Heart left ventricle (tissue), 16 donors: Measurements from ENCODE around the gene ACAP3. TPM values are rescaled to one million over a fixed set of nuclear protein-coding genes. Genes with fewer than 3 reads are reported as not detected.

Experiments used
- ATAC-seq, 4 donors: fragments of 200-7000 bp; cut with Tn5 transposase; one replicate each; pipeline ENCODE4 v1.9.1; 2020 to 2022; ENCODE audit warnings: moderate library complexity in 4 of 4, mild to moderate bottlenecking in 3 of 4, moderate number of reproducible peaks in 1 of 4
- DNase-seq, 5 donors: peaks; one replicate each; pipeline ENCODE4 v3.0.0-alpha.2; 2020
- H3K27ac ChIP-seq, 12 donors: fragments of 200-600 bp; sonication (generic) in 4 of 12; one replicate each; pipeline versions ENCODE4 v1.5.0 to v1.8.0; 2016 to 2022; ENCODE audit warnings: mild to moderate bottlenecking in 2 of 12
- H3K27me3 ChIP-seq, 9 donors: fragments of 200-600 bp; sonication (generic) in 2 of 9; one replicate each; pipeline versions ENCODE4 v1.5.1 to v1.8.0; 2016 to 2022; ENCODE audit warnings: mild to moderate bottlenecking in 3 of 9
- H3K36me3 ChIP-seq, 9 donors: fragments of 200-600 bp; sonication (generic) in 2 of 9; one replicate each; pipeline versions ENCODE4 v1.5.0 to v1.8.0; 2018 to 2022; ENCODE audit warnings: mild to moderate bottlenecking in 2 of 9
- H3K4me1 ChIP-seq, 12 donors: fragments of 200-600 bp; sonication (generic) in 4 of 12; one replicate each; pipeline versions ENCODE4 v1.5.0 to v1.8.0; 2016 to 2022; ENCODE audit warnings: mild to moderate bottlenecking in 3 of 12
- H3K4me3 ChIP-seq, 12 donors: fragments of 200-600 bp; sonication (generic) in 4 of 12; one replicate each; pipeline versions ENCODE4 v1.5.0 to v1.8.0; 2017 to 2022; ENCODE audit warnings: mild to moderate bottlenecking in 9 of 12, moderate library complexity in 4 of 12
- H3K9me3 ChIP-seq, 12 donors: fragments of 200-600 bp; sonication (generic) in 4 of 12; one replicate each; pipeline versions ENCODE4 v1.5.0 to v1.8.0; 2016 to 2022; ENCODE audit warnings: mild to moderate bottlenecking in 1 of 12
- POLR2A ChIP-seq, 2 donors: fragments of 450-650 bp; IDR thresholded peaks; one replicate each; pipeline ENCODE4 v1.6.1; 2017; ENCODE audit warnings: antibody characterized with exemption in 2 of 2, mild to moderate bottlenecking in 2 of 2, moderate library complexity in 2 of 2
- WGBS, 4 donors: extraction: QIAGEN DNeasy Blood & Tissue Kit in 2 of 4; methylation state at CpG; one replicate each; pipeline versions ENCODE4 v1.1.5 to v1.1.7; 2013 to 2018; 5-methylcytosine and 5-hydroxymethylcytosine counted together
- intact Hi-C, 10 donors: fragments of 100-400 bp; cut with DNase I; formaldehyde crosslinking; loops; one replicate each; pipeline versions ENCODE4 v1.11.1 to v1.14.2; 2022
- polyA plus RNA-seq, 2 donors: library from polyadenylated mRNA; stranded (reverse); fragments of 200-250 nt; gene quantifications; one replicate each; pipeline ENCODE4 v1.2.3, GENCODE V29; 2013
- total RNA-seq, 9 donors: library from RNA; depleted of rRNA in 2 of 9; stranded (reverse); fragments of >200 nt in 2 of 9; fragmentation: NEBNext Ultra II Directional in 3 of 9; extraction: Animal tissue kit (Norgen Biotek cat#: 25700) in 3 of 9; gene quantifications; one replicate each; pipeline versions ENCODE4 v1.1.0 to v1.2.4, GENCODE V29; 2016 to 2023
- TF ChIP-seq, protein P1 (sequence below), 12 donors: fragments of 200-600 bp; sonication (generic) in 4 of 12; IDR thresholded peaks; one replicate each; pipeline versions ENCODE4 v1.5.0 to v1.8.0; 2018 to 2022; ENCODE audit warnings: antibody characterized with exemption in 12 of 12, mild to moderate bottlenecking in 5 of 12
- donor health status: ischemic (EF 13 %, LVEDD 7.1; RV severe dilation, severe dysfunction).
- donor health status: healthy with polysubstance abuse.
- donor health status: DM: no; HTN: yes; CAD: no.
- donor health status: DM: no; HTN: no; CAD: no.
- donor health status: ischemic (EF 25% LVEDD 6.9; RV normal size, moderate dysfunction).
- donor health status: ischemic (EF 25% LVEDD 5.7; RV mildly dilated, moderate dysfunction).
- donor health status: healthy.
- donor health status: DM: yes; HTN: yes; CAD: no.
- donor health status: ischemic (EF 35%, LVEDD 5.7; RV mildly dilated, moderate dysfunction).
- donor health status: nonischemic (EF 11% LVEDD 7.7; RV severe dilation, severe dysfunction).
- donor health status: DM: yes; HTN: yes; CAD: no.
- donor health status: PGD.
- donor health status: ischemic (EF 29% LVEDD 5.4; RV normal size, mild dysfunction).
- donor health status: nonischemic (EF 23%, LVEDD 6.1; RV moderate dilation, normal function).

ACAP3 gene
- total and polyA plus RNA-seq, 11 donors = 20.1 to 59.5 (median 34.1) TPM

DNA sequence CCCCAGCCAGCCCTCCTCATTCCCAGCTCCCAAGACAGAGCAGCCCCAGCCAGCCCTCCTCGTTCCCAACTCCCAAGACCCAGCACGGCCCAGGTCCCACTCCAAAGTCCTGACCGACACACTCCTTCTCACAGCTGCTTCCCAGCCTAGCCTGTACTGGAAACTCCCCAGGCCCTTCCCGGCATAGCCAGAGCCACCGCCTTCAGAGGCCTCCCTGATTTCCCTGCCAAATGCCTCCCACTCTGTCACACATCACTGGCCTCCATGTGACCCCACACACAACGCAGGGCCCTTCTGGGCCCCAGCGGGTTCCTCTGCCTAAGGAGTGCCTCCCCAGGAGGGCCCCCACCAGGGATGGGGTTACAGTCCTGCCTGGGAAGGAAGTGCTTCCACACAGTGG lies 36.9 kb downstream of the ACAP3 start:
- peak in 2 of 5 donors; percentile 55 to 63 for DNase-seq
- TF ChIP-seq POLR2A (IDR thresholded peaks at IDR 0.05) = no peak
- TF ChIP-seq, protein P1, sequence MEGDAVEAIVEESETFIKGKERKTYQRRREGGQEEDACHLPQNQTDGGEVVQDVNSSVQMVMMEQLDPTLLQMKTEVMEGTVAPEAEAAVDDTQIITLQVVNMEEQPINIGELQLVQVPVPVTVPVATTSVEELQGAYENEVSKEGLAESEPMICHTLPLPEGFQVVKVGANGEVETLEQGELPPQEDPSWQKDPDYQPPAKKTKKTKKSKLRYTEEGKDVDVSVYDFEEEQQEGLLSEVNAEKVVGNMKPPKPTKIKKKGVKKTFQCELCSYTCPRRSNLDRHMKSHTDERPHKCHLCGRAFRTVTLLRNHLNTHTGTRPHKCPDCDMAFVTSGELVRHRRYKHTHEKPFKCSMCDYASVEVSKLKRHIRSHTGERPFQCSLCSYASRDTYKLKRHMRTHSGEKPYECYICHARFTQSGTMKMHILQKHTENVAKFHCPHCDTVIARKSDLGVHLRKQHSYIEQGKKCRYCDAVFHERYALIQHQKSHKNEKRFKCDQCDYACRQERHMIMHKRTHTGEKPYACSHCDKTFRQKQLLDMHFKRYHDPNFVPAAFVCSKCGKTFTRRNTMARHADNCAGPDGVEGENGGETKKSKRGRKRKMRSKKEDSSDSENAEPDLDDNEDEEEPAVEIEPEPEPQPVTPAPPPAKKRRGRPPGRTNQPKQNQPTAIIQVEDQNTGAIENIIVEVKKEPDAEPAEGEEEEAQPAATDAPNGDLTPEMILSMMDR (IDR thresholded peaks at IDR 0.05) = no peak
- no peaks in the 10 kb centered on the region for H3K9me3 ChIP-seq
- H3K27me3 ChIP-seq = no peaks in the 10 kb centered on the region
- intact Hi-C loops = loop anchor here in 2 of 10 donors (5.0 kb wide), 1 partner anchor 39 kb away; the partner anchor contains the start of genes B3GALT6 (in 2 of the 2) and SDF4 (in 2 of the 2)
- H3K27ac ChIP-seq = no peak overlapping the region
- peak in 2 of 4 donors; percentile 2 to 4 for ATAC-seq
- 48 to 67% (median 56%) methylated on average over 7 of the region's 7 CpGs for WGBS, 4 donors
- peaks cover 0 to 36% (median 23%) of the 10 kb centered on the region in 9 donors for H3K36me3 ChIP-seq
- peaks cover 14 to 49% (median 38%) of the 10 kb centered on the region in 12 donors for H3K4me1 ChIP-seq
- H3K4me3 ChIP-seq = peak overlapping the region in 5 of 12 donors; percentile 5 to 94 (median 25)

DNA sequence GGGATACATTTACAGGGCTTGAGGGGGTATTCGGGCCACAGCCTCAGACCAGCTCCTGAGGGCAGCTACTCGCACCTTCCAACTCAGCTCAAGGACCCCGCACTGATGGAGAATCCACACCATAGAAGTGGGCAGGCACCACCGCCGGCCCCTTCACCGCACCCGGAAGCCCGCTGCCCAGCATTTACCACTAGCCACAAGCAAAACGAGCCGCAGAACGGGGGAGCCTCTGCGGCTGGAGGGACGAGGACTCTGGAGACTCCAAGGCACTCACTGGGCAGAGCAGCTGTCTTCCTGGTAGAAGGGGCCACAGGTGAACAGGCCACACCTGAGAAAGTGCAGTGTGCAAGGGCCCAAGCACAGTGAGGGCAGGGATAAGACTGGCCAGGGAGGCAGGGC lies 39.4 kb downstream of the ACAP3 start:
- ATAC-seq = no peak
- intact Hi-C loops = no loop called here
- 93 to 97% (median 95%) methylated on average over 13 of the region's 13 CpGs for WGBS, 4 donors
- no peak overlapping the region for H3K4me3 ChIP-seq
- no peak for TF ChIP-seq POLR2A (IDR thresholded peaks at IDR 0.05)
- TF ChIP-seq, protein P1 (IDR thresholded peaks at IDR 0.05) = no peak
- H3K36me3 ChIP-seq = peaks cover 0 to 58% (median 45%) of the 10 kb centered on the region in 9 donors
- no peak for DNase-seq
- H3K27me3 ChIP-seq = no peaks in the 10 kb centered on the region
- no peaks in the 10 kb centered on the region for H3K9me3 ChIP-seq
- no peak overlapping the region for H3K27ac ChIP-seq
- H3K4me1 ChIP-seq = peaks cover 14 to 39% (median 33%) of the 10 kb centered on the region in 12 donors

DNA sequence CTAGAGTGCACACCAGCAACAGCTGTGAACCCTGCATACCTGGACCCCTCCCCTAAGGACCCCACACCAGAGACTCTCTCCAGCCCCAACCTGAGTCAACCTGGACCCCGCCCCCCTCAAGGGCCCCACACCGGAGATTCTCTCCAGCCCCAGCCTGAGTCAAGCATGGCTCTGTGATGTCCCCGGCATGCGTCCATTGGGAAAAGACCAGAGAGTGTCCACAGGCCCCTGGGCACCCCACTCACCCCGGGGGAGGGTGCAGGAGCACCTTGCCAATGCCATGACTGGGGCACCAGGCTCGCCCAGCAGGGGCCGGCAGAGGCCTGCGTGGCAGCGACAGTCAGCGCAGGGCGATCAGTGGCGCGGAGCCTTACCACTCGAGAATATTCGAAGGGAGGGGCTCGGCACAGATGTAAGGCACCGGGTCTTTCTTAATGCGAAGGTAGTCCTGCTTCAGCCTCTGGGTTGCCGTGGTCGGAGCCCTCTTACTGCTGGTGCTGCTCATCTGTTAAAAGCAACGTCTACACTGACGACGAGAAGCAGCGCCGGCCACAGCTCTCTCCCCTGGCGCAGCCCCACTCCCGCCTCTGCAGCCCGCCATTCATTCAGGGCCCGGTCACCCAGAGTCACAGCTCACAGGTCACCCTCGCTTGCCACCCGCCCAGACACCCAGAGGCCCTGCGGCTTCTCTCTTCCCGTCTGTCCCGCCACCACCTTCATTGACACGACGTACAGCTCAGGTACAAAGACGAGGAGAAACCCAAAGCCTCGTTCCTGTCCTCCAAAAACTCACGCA lies 40.0 kb downstream of the ACAP3 start:
- no peak for ATAC-seq
- Histone ChIP-seq H3K27ac (no peak overlapping the region), H3K9me3 (no peaks in the 10 kb centered on the region), H3K4me3 (no peak overlapping the region), H3K27me3 (no peaks in the 10 kb centered on the region), H3K36me3 (peaks cover 0 to 64% (median 51%) of the 10 kb centered on the region in 9 donors), H3K4me1 (peaks cover 13 to 35% (median 31%) of the 10 kb centered on the region in 12 donors)
- TF ChIP-seq, protein P1 (IDR thresholded peaks at IDR 0.05) = no peak
- TF ChIP-seq POLR2A (IDR thresholded peaks at IDR 0.05) = no peak
- WGBS, 4 donors = 92 to 94% (median 93%) methylated on average over 26 to 39 of the region's 39 CpGs
- DNase-seq = no peak
- intact Hi-C loops = no loop called here

DNA sequence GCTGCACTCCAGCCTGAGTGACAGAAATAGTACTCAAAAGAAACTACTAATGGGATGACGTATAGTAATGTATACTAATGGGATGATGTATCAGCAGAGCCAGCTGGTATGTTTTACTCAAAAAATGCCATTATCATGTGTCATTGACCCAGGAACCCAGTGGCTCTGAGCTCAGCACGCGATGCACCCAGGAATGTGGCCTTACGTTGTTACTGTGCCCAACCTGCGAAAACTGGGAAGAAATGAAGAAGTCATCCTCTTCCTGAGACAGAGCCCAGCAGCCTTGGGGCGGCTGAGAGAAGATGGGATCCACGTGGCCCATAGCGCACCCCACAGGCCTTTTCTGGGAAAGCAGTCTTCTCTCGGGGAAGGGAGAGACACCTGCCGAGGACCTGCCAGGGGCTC lies 42.9 kb downstream of the ACAP3 start:
- 78 to 83% (median 79%) methylated on average over 10 of the region's 10 CpGs for WGBS, 4 donors
- Histone ChIP-seq H3K27me3 (no peaks in the 10 kb centered on the region), H3K4me3 (no peak overlapping the region), H3K4me1 (peaks cover 0 to 23% (median 13%) of the 10 kb centered on the region in 12 donors), H3K9me3 (no peaks in the 10 kb centered on the region), H3K36me3 (peaks cover 0 to 83% (median 71%) of the 10 kb centered on the region in 9 donors), H3K27ac (no peak overlapping the region)
- intact Hi-C loops = no loop called here
- DNase-seq = no peak
- ATAC-seq = no peak
- TF ChIP-seq, protein P1 (IDR thresholded peaks at IDR 0.05) = no peak
- TF ChIP-seq POLR2A (IDR thresholded peaks at IDR 0.05) = no peak
